Calu3 (cell line): ENCODE data around the gene SRGN. TPM values are rescaled to one million over a fixed set of nuclear protein-coding genes. Genes with fewer than 3 reads are reported as not detected.

Experiments
- BruUV-seq: library from RNA; stranded (reverse); fragments of 400-500 nt; replicated peaks from 2 replicates; lab custom pipeline; 2021; lab: Mats Ljungman, UMichigan
- CTCF ChIA-PET: fragments of 300-600 bp; sonication (Branson Sonifier 250); formaldehyde crosslinking; loops from one replicate; lab custom pipeline; 2022; ENCODE audit warnings: antibody characterized with exemption; lab: Charles Lee
- DNase-seq: peaks from one replicate; pipeline ENCODE4 v3.0.0; 2022
- H3K27ac Mint-ChIP-seq: one replicate; pipeline ENCODE4 v1.8.0; 2022; ENCODE audit warnings: mixed read lengths; ENCODE audit not compliant: unreplicated experiment
- H3K27me3 Mint-ChIP-seq: one replicate; pipeline ENCODE4 v1.8.0; 2022; ENCODE audit warnings: mixed read lengths; ENCODE audit not compliant: unreplicated experiment
- H3K36me3 Mint-ChIP-seq: one replicate; pipeline ENCODE4 v1.8.0; 2022; ENCODE audit warnings: mild to moderate bottlenecking, moderate library complexity, mixed read lengths; ENCODE audit not compliant: insufficient read depth, unreplicated experiment
- H3K4me1 Mint-ChIP-seq: one replicate; pipeline ENCODE4 v1.8.0; 2022; ENCODE audit warnings: mild to moderate bottlenecking, low read depth, mixed read lengths; ENCODE audit not compliant: unreplicated experiment
- H3K4me3 Mint-ChIP-seq: one replicate; pipeline ENCODE4 v1.8.0; 2022; ENCODE audit warnings: mild to moderate bottlenecking, low read depth, moderate library complexity, mixed read lengths; ENCODE audit not compliant: unreplicated experiment
- H3K9me3 Mint-ChIP-seq: one replicate; pipeline ENCODE4 v1.8.0; 2022; ENCODE audit warnings: low read depth, mixed read lengths; ENCODE audit not compliant: unreplicated experiment
- intact Hi-C: fragments of 100-400 bp; cut with micrococcal nuclease; formaldehyde crosslinking; loops from one replicate; pipeline ENCODE4 v1.10.0; 2022; ENCODE audit not compliant: unreplicated experiment
- total RNA-seq: library from RNA; stranded (reverse); gene quantifications from 2 replicates; pipeline ENCODE4 v1.2.3, GENCODE V29; 2022
- TF ChIP-seq, protein P1 (sequence below): fragments of 200-600 bp; IDR thresholded peaks from one replicate; pipeline ENCODE4 v1.8.0; 2022; ENCODE audit warnings: antibody characterized with exemption; ENCODE audit not compliant: unreplicated experiment

The SRGN gene
- total RNA-seq, 1 experiment from 2014 or later = not detected

DNA sequence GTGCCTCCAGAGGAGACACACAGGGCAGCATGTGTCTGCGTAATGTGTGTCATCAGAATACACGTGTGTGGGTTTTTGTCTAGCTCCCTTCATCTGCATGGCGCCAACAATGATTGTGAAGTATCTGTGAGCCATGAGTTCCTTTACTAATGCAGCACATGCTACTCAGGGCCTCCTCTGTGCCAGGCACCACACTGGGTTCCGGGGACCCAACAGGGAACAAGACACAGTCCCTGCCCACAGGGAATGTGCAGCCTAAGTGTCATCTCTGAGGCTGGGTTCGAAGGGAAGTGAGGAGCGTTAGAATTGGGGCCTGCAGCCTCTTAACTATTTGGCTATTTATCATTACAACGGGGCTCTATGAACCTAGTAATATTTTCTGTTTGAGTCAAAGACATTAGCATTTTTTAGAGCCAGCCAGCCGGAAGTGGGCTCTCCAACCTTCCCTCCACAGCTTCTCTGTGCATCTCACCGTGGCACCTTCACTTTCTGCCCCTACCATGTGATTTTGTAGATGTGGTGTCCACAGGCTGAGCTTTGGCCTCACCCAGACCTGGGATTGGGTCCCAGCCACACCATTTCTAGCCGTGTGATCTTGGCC is 43.9 kb upstream of the SRGN start:
- intact Hi-C loops = no loop called here
- CTCF ChIA-PET = interaction anchor here (0.6 kb wide), 1 partner anchor 15 kb away, joined by 3 read pairs; no protein-coding TSS in a partner anchor
- no peak overlapping the region for H3K27ac Mint-ChIP-seq
- no peaks in the 10 kb centered on the region for H3K27me3 Mint-ChIP-seq
- no peaks in the 10 kb centered on the region for H3K9me3 Mint-ChIP-seq
- H3K4me3 Mint-ChIP-seq = no peak overlapping the region
- DNase-seq = no peak
- no peaks in the 10 kb centered on the region for H3K4me1 Mint-ChIP-seq
- no peaks in the 10 kb centered on the region for H3K36me3 Mint-ChIP-seq
- BruUV-seq = no TSS peak
- TF ChIP-seq, protein P1, sequence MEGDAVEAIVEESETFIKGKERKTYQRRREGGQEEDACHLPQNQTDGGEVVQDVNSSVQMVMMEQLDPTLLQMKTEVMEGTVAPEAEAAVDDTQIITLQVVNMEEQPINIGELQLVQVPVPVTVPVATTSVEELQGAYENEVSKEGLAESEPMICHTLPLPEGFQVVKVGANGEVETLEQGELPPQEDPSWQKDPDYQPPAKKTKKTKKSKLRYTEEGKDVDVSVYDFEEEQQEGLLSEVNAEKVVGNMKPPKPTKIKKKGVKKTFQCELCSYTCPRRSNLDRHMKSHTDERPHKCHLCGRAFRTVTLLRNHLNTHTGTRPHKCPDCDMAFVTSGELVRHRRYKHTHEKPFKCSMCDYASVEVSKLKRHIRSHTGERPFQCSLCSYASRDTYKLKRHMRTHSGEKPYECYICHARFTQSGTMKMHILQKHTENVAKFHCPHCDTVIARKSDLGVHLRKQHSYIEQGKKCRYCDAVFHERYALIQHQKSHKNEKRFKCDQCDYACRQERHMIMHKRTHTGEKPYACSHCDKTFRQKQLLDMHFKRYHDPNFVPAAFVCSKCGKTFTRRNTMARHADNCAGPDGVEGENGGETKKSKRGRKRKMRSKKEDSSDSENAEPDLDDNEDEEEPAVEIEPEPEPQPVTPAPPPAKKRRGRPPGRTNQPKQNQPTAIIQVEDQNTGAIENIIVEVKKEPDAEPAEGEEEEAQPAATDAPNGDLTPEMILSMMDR = no peak

GRCh38 chr10:69044546-69044945 is 43.4 kb upstream of the SRGN start:
- intact Hi-C loops = no loop called here
- no peak for DNase-seq
- BruUV-seq = no TSS peak
- Mint-ChIP-seq H3K4me1 (no peaks in the 10 kb centered on the region), H3K27me3 (no peaks in the 10 kb centered on the region), H3K9me3 (no peaks in the 10 kb centered on the region), H3K36me3 (no peaks in the 10 kb centered on the region), H3K27ac (no peak overlapping the region), H3K4me3 (no peak overlapping the region)
- CTCF ChIA-PET = interaction anchor here (0.7 kb wide), 2 partner anchors 17 to 785 kb away, joined by 3 to 4 read pairs; no protein-coding TSS in a partner anchor
- TF ChIP-seq, protein P1 = no peak

GRCh38 chr10:69045441-69046300 is 42.2 kb upstream of the SRGN start:
- no peaks in the 10 kb centered on the region for H3K27me3 Mint-ChIP-seq
- intact Hi-C loops = no loop called here
- no TSS peak for BruUV-seq
- no peak overlapping the region for H3K27ac Mint-ChIP-seq
- H3K4me1 Mint-ChIP-seq = no peaks in the 10 kb centered on the region
- no peaks in the 10 kb centered on the region for H3K9me3 Mint-ChIP-seq
- TF ChIP-seq, protein P1 = no peak
- no peak for DNase-seq
- H3K36me3 Mint-ChIP-seq = no peaks in the 10 kb centered on the region
- no peak overlapping the region for H3K4me3 Mint-ChIP-seq
- CTCF ChIA-PET = no interaction called here

DNA sequence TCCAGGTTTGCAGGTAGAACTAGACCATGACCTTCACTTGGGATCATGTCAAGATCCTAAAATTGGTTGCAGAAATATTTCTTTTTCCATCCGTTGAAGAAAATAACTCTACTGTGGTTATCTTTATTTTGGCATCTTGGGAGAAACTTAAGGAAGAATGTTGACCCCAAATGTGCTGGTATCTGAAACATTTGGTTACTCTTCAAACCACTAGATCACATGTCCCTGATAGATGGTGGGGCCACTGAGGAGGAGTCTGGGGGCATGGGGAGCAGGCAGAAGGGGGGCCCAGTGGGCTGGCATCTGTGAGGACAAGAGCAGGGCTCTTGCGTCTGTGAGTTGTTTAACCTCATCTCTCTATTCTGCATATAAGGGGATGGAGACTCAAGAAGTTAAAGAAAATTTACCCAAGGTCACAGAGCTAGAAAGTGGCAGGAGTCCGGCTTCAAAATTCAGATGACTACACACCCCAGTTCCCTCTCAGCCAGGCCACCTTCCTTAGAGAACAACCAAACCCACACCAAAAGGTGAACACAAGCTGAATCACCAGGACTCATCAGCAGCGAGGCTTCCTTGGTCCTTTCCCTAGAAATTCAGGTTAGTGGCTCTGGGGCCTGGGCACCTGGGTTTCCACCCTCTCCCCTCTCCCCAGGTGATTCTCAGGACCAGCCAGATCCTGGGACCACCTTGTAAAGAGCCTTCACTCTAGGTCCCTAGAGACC is 40.6 kb upstream of the SRGN start:
- H3K36me3 Mint-ChIP-seq = no peaks in the 10 kb centered on the region
- TF ChIP-seq, protein P1 = no peak
- no peaks in the 10 kb centered on the region for H3K4me1 Mint-ChIP-seq
- CTCF ChIA-PET = no interaction called here
- no peaks in the 10 kb centered on the region for H3K9me3 Mint-ChIP-seq
- DNase-seq = no peak
- peaks cover 12% of the 10 kb centered on the region for H3K27me3 Mint-ChIP-seq
- no TSS peak for BruUV-seq
- intact Hi-C loops = no loop called here
- H3K27ac Mint-ChIP-seq = no peak overlapping the region
- no peak overlapping the region for H3K4me3 Mint-ChIP-seq
